ENCODE data around the gene KLHDC4. TPM values are rescaled to one million over a fixed set of nuclear protein-coding genes. Genes with fewer than 3 reads are reported as not detected.

Gene KLHDC4
- polyA plus RNA-seq, 1 of the 3 experiments (the other 2 are of a cell fraction), result 51.2 TPM

DNA sequence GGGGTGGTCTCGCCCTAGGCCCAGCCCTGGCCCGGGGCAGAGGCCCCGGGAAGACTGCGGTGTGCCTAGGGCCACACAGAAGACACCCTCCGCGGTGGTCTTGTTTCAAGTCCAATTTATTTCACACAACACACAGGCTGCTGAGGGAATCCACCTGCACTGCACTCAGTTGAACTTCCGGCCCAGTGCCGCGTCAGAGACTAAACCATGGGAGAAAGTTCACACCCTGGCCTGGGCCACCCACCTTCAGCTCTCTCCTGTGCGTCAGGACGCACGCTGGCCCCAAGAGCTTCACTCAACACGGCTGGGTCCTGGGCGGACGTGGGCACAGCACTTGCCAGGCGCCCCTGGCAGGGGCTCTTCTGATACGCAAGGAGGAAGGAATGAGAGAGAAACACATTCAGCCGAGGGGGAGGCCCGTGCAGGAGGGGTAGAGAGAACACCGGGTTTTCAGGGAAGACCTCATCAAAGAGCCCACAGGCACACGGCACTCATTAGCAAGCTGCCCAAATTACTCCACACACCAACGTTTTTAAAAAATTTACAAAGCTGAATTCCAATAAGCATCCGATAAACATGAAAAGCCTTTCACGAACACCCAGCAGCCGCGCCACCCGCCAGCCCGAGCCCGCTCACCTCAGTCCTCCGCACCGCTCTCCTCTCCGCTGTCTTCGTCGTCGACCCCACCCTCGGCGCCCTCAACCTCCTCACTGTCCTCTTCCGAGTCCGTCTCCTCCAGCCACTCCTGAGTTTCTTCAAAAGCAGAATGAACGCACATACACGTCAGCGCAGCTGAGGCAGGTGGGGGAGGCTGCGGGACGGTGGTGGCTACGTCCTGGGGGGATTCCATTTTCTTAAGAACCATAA, 57.8 kb downstream of the KLHDC4 start:
- Histone ChIP-seq H3F3A (replicated peaks; ENCODE audit: insufficient read depth) (no peaks in the 10 kb centered on the region), H4K20me1 (ENCODE audit: insufficient read depth) (no peaks in the 10 kb centered on the region), H3K4me1 (ENCODE audit: control insufficient read depth in 1 of 2, insufficient read depth in 2 of 2, low read depth in 1 of 2, low read length in 1 of 2) (no peaks in the 10 kb centered on the region; a peak in 1 of 4 replicates), H3K27ac (ENCODE audit: low read depth in 2 of 2, low read length in 1 of 2) (no peak overlapping the region), H3K9ac (no peak overlapping the region), H3K4me2 (no peak overlapping the region), H3K4me3 (ENCODE audit: low read depth in 2 of 2, low read length in 1 of 2) (no peak overlapping the region), H3K36me3 (replicated peaks in 1 of 2; ENCODE audit: control insufficient read depth in 1 of 2, insufficient read depth in 2 of 2, low read length in 1 of 2) (peaks cover 0 to 69% of the 10 kb centered on the region in 2 experiments), H3K27me3 (ENCODE audit: insufficient read depth) (no peaks in the 10 kb centered on the region), H2AFZ (ENCODE audit: low read depth) (no peak overlapping the region), H3K9me3 (no peaks in the 10 kb centered on the region), H3K9me2 (no peaks in the 10 kb centered on the region), H3K79me2 (ENCODE audit: insufficient read depth) (no peaks in the 10 kb centered on the region)
- 92% methylated on average over 40 of the region's 45 CpGs for WGBS (ENCODE audit: low lambda C conversion rate)
- CTCF ChIA-PET, result interaction anchor here (0.9 kb wide), 1 partner anchor 71 kb away, joined by 3 read pairs; no protein-coding TSS in a partner anchor
- TF ChIP-seq FOXM1 (IDR thresholded peaks at IDR 0.05; ENCODE audit: low read depth) (no peak), YY1 (IDR thresholded peaks at IDR 0.05; ENCODE audit: low read depth) (no peak), TEAD4 (IDR thresholded peaks at IDR 0.05; ENCODE audit: borderline replicate concordance, insufficient read depth) (no peak), RFX5 (IDR thresholded peaks at IDR 0.05; ENCODE audit: low read length) (no peak), NFIC (IDR thresholded peaks at IDR 0.05; ENCODE audit: borderline replicate concordance) (no peak), EZH2phosphoT487 (IDR thresholded peaks at IDR 0.05; ENCODE audit: borderline replicate concordance, low read depth) (no peak), MEF2A (IDR thresholded peaks at IDR 0.05; ENCODE audit: borderline replicate concordance, low read depth) (no peak), GATA2 (CRISPR knock-in tag; IDR thresholded peaks at IDR 0.05) (no peak), FOXJ3 (CRISPR knock-in tag; IDR thresholded peaks at IDR 0.05) (no peak), ELF1 (IDR thresholded peaks at IDR 0.05) (no peak)
- POLR2A ChIA-PET, result no interaction called here
- no peak for DNase-seq

DNA sequence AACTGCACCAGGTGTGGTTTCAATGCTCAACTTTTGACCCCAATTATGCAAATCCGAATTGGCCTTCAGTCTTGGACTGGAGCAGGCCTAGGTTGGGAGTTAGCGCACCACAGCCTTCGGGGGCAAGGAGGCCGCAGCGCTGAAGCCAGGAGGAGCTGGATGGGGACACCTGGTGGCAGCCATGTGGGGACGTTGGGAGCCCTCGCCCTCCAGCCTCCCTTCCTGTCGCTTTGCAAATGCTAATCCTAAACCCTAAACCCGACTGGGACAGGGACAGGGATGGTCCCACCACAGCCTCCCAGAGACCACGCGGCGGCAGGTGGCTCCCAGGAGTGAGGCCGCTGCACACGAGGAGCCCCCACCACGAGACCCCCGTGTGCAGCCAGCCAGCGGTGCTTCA, 58.7 kb downstream of the KLHDC4 start:
- POLR2A ChIA-PET, result no interaction called here
- DNase-seq, result no peak
- no peaks in the 10 kb centered on the region for H3K9me3 ChIP-seq
- H3K27ac ChIP-seq (ENCODE audit: low read depth in 2 of 2, low read length in 1 of 2), result no peak overlapping the region
- H3K4me1 ChIP-seq (ENCODE audit: control insufficient read depth in 1 of 2, insufficient read depth in 2 of 2, low read depth in 1 of 2, low read length in 1 of 2), result no peaks in the 10 kb centered on the region; a peak in 1 of 4 replicates
- H3K4me2 ChIP-seq, result no peak overlapping the region
- no peaks in the 10 kb centered on the region for H3F3A ChIP-seq (replicated peaks; ENCODE audit: insufficient read depth)
- H2AFZ ChIP-seq (ENCODE audit: low read depth), result no peak overlapping the region
- CTCF ChIA-PET, result interaction anchor here (0.9 to 1.6 kb wide), 2 partner anchors 71 to 118 kb away, joined by 3 to 5 read pairs; no protein-coding TSS in a partner anchor
- peaks cover 0 to 72% of the 10 kb centered on the region in 2 experiments for H3K36me3 ChIP-seq (replicated peaks in 1 of 2; ENCODE audit: control insufficient read depth in 1 of 2, insufficient read depth in 2 of 2, low read length in 1 of 2)
- 94% methylated on average over 13 of the region's 17 CpGs for WGBS (ENCODE audit: low lambda C conversion rate)
- no peaks in the 10 kb centered on the region for H3K79me2 ChIP-seq (ENCODE audit: insufficient read depth)
- no peaks in the 10 kb centered on the region for H3K27me3 ChIP-seq (ENCODE audit: insufficient read depth)
- H4K20me1 ChIP-seq (ENCODE audit: insufficient read depth), result no peaks in the 10 kb centered on the region
- H3K9me2 ChIP-seq, result no peaks in the 10 kb centered on the region
- no peak overlapping the region for H3K4me3 ChIP-seq (ENCODE audit: low read depth in 2 of 2, low read length in 1 of 2)
- no peak overlapping the region for H3K9ac ChIP-seq
- no peak for TF ChIP-seq POLR2AphosphoS5 (IDR thresholded peaks at IDR 0.05; ENCODE audit: low read depth, low read length)
- TF ChIP-seq FOSL2 (IDR thresholded peaks at IDR 0.05; ENCODE audit: borderline replicate concordance, low read depth), result no peak
- no peak for TF ChIP-seq JUND (IDR thresholded peaks at IDR 0.05)
- TF ChIP-seq NFIC (IDR thresholded peaks at IDR 0.05; ENCODE audit: borderline replicate concordance), result no peak

Measured in SK-N-SH (cell line).